DMS53 (cell line): ENCODE data around the gene TTLL1.
A peak's percentile ranks its signal among the peaks of the same experiment; 100 is the strongest.
"Not testable (repeated sequence)": the region's sequence is repeated elsewhere in the genome, so short reads cannot be mapped to it uniquely, and the experiment has no call there.

Experiments
- DNase-seq: peaks from one replicate; lab custom pipeline; 2025; lab: John Stamatoyannopoulos, UW

Gene TTLL1

GRCh38 chr22:43110444-43110926 is 21.3 kb upstream of the TTLL1 start, which contains the start of gene BIK:
TSS of gene BIK (plus strand) at chr22:43110750. CDS start at chr22:43124023, 13,273 bp downstream.
- DNase-seq = peak; percentile 75

GRCh38 chr22:43109921-43110443 is 20.8 kb upstream of the TTLL1 start:
- DNase-seq = peak; percentile 56

GRCh38 chr22:43109511-43109910 is 20.3 kb upstream of the TTLL1 start:
- no peak for DNase-seq

- DNase-seq = no peak
Observed at GRCh38 chr22:43106302-43106701, 17.1 kb upstream of the TTLL1 start.

GRCh38 chr22:43104950-43105349 is 15.8 kb upstream of the TTLL1 start:
- DNase-seq = not testable (repeated sequence)

- peak; percentile 81 for DNase-seq
Observed at GRCh38 chr22:43104056-43104625, 14.9 kb upstream of the TTLL1 start.

GRCh38 chr22:43101306-43101705 is 12.1 kb upstream of the TTLL1 start:
- DNase-seq = no peak

- DNase-seq = no peak
Observed at GRCh38 chr22:43100225-43100624, 11.0 kb upstream of the TTLL1 start.

- no peak for DNase-seq
Observed at GRCh38 chr22:43099095-43099494, 9.9 kb upstream of the TTLL1 start.

- DNase-seq = no peak
Observed at GRCh38 chr22:43098356-43098755, 9.2 kb upstream of the TTLL1 start.

- no peak for DNase-seq
Observed at GRCh38 chr22:43096420-43096819, 7.2 kb upstream of the TTLL1 start.

- DNase-seq = no peak
Observed at GRCh38 chr22:43094551-43094950, 5.4 kb upstream of the TTLL1 start.

- peak; percentile 52 for DNase-seq
Observed at GRCh38 chr22:43094085-43094484, 4.9 kb upstream of the TTLL1 start.

- no peak for DNase-seq
Observed at GRCh38 chr22:43092085-43092484, 2.9 kb upstream of the TTLL1 start.

- DNase-seq = peak; percentile 86
Observed at GRCh38 chr22:43090130-43090789, 1.1 kb upstream of the TTLL1 start.

GRCh38 chr22:43088627-43088983 is 586 bp downstream of the TTLL1 start:
- DNase-seq = no peak

GRCh38 chr22:43085658-43086606 is 3.3 kb downstream of the TTLL1 start:
- no peak for DNase-seq

GRCh38 chr22:43081968-43082367 is 7.2 kb downstream of the TTLL1 start:
- DNase-seq = no peak

- peak; percentile 81 for DNase-seq
Observed at GRCh38 chr22:43080616-43081015, 8.6 kb downstream of the TTLL1 start.

- no peak for DNase-seq
Observed at GRCh38 chr22:43079742-43080141, 9.4 kb downstream of the TTLL1 start.

GRCh38 chr22:43078522-43078921 is 10.7 kb downstream of the TTLL1 start:
- DNase-seq = peak; percentile 11

GRCh38 chr22:43077121-43077877 is 11.9 kb downstream of the TTLL1 start:
- no peak for DNase-seq
